ENCODE measurements around the gene CHD5.
"Not testable (repeated sequence)": the region's sequence is repeated elsewhere in the genome, so short reads cannot be mapped to it uniquely, and the experiment has no call there.

The CHD5 gene

DNA sequence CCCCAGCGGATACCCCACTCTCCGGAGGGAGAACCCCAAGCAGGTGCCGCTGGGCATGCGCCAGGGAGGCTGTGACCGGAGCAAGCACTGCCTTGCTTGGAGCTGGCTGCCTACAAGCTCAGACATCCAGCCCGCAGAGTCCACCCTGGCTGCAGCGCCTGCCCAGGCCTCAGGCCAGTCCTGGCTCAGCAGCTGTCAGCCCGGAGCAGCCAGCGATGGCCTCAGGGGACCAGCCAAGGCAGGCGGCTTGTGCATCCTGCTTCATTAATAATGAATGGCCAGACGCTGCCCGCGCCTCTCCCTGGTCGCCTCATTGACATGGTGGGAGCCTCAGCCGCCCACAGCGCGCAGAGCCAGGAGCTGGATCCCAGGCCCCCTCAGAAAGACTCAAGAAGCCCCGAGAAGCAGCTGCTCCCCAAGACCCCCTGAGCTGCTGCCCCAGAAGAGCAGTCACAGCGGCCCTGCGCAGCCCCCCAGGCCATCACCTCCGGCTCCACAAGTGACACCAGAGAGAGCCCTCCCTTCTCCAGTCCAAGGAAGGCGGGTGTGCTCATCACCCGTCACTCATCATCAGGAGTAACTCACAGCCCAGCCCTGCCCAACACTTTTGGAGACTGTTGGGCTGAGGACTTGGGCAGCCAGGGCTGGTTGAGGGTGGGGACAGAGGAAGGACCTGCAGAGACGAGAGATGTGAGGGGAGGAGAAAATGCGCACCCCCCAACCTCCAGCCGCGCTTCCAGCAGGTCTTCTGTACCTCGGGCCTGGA is 114.8 kb downstream of the CHD5 start:
- DNase-seq (ENCODE audit: low read depth in 2 of 2), result no peak

DNA sequence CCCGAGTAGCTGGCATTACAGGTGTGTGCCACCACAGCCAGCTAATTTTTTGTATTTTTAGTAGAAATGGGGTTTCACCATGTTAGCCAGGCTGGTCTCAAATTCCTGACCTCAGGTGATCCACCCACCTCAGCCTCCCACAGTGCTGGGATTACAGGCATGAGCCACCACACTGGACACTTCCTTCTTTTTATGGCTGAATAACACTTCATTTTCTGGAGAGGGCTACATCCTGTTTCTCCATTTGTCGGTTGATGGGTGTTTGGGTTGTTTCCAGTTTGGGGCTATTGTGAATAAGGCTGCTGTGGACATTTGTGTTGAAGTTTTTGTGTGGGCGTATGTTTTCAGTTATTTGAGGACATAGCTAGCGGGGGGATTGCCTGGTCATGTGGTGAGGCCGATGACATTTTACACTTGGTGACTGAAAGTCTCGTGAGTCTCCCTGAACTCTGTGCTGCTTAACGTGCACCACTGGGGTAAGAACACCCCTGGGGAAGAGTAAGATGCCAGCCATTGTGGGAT is 116.5 kb downstream of the CHD5 start:
- not testable (repeated sequence) for DNase-seq (ENCODE audit: low read depth in 2 of 2)

DNA sequence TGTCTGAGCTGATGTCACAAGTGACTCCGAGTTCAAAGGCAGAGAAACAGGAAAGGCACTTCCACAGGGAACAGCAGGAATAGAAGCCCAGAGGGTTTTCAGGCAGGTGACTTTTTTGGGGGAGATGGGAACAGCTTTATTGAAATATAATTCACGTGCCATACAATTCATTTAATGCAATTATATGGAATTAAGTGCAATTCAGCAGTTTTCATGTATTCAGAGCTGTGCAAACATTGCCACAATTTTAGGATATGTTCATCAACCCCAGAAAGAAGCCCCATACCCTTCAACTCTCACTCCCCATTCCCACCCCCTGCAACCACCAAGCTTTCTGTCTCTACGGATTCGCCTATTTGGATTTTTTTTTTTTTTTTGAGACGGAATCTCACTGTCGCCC is 117.5 kb downstream of the CHD5 start:
- no peak for DNase-seq (ENCODE audit: low read depth in 2 of 2)

DNA sequence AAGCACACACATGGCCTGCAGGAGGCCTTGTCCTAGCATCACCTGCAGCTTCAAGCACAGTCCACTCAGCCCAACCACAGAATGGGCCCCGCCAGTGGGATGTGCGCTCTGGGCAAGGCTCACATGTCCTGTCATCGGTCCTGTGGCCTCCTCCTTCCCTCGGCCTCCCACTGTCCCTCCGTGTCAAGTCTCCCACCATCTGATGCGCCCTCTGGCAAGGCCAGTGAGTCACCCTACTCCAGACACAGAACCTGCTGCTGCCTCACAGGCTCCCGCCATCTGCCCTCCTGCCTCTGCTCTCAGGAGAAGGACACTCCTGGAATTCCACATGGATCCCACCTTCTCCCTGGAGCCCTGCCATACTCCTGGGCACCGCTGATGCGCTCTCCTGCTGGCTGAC is 120.3 kb downstream of the CHD5 start:
- no peak for DNase-seq (ENCODE audit: low read depth in 2 of 2)

DNA sequence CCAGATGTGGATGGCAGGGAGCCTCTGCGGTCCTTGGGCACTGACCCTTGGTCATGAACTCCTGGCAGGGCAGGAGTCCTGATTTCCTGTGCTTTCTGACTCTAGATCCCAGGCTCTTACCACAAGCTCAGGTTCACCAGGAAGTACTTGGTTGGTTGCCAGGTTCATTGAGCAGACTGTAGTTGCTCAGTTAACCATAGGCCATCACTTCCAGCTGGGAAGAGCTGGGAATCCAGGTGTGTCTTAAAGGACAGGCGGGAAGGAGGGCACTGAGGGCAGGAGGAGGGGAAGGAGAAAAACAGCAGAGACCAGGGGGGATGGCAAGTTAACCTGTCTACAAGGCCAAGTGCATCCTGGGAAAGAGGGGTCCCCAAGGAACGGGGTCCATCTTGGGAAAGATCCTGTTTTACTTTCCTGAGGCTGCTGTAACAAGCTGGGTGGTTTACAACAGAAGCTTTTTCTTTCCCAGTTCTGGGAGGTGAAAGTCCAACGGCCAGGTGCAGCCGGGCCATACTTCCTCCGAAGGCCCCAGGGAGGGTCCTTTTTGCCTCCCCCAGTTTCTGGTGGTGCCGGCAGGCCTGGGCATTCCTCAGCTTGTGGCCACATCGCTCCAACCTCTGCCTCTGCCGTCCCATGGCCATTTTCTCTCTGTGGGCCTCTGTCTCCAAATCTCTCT is 122.8 kb downstream of the CHD5 start:
- DNase-seq (ENCODE audit: low read depth in 2 of 2), result no peak

DNA sequence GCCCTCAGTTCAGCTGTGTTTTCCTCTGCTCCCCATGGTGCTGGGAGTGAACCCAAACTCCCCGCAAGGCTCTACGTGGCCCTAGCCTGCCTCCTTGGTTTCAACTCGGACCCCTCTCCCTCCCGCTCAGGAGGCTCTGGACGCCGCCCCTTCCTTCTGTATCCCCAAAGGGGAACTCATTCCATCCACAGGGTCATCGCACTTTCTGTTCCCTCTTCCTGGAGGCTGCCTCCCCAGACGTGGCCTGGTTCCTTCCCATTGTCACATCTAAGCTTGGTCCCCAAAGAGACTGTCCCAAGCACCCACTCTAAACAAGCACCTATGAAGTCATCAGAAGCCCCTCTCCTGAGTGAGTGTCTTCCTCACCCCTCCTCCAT is 123.6 kb downstream of the CHD5 start:
- DNase-seq (ENCODE audit: low read depth in 2 of 2), result no peak

DNA sequence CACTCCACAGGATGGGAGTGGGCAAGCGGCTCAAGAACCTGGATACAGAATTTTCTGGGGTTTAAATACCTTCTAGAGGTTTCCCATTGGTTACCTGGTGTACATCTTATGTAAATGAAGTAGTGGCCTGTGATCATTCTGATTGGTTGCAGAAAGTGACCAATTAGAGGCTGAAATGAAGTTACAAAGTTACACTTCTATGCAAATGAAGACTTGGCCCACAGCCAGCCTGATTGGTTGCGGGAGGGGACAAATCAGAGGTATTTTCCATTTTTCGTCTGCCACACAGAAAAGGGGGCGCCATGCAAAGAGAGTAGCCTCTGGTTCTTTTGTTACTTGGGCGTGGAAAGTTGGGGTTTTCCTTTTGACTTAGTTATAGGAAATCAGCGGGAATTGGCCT is 125.5 kb downstream of the CHD5 start:
- no peak for DNase-seq (ENCODE audit: low read depth in 2 of 2)

DNA sequence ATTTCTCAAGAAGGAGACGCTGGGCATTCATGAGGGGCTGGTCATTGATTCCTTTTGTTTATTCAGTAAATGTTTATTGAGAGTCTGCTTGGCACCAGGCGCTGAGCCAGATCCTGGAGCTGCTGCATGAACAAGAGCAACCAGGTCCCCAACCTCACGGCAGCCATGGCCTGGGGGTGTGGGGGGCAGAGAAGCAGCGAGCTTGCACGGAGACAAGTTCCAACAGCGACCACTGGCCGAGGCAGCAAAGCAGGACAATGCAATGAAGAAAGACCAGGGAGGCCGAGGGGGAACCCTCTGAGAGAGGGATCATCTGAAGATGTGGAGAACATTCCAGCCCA is 126.9 kb downstream of the CHD5 start:
- DNase-seq (ENCODE audit: low read depth in 2 of 2), result no peak

DNA sequence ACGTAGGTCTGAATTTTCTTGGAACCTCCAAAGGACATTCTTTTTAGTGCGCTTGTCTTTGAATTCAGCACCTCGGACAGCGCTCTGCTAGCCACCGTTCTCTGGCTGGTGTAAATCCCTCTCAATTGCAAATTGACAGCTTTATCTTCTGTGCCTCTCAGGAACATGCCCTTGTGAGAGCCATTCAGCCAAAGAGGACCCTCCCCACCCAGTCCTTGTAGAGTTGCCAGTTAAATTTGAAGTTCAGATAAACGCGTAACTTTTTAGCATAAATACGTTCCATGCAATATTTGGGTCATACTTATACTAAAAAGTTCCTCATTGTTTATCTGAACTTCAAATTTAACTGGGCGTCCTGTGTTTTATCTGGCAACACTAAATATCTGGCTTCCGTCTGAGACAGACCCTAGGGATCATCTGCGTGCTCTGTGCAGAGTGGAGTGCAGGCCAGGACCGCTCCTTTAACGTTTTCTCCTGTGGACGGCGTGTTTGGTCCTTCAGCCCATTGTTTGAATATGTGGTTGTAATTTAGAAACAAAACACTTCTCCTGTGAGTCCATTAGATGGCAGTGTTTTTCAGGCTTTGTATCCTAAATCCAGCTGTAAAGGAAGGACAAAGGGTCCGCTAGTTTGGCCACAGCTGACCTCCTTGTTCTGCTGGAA is 127.4 kb downstream of the CHD5 start:
- peak in 1 of 2 experiments; percentile 16 for DNase-seq (ENCODE audit: low read depth in 2 of 2)
